HL-60/S4 treated with retinoic acid at 250 ng/mL for 4 days and 3 days (cell line): ENCODE measurements around the gene GALNT12.

Experiments used
- in situ Hi-C: fragments of 300-500 bp; cut with MboI; formaldehyde crosslinking; loops from 2 replicates; pipeline ENCODE4 v1.7.0; 2022; ENCODE audit warnings: low sequenced_read_pairs

GALNT12 gene

DNA sequence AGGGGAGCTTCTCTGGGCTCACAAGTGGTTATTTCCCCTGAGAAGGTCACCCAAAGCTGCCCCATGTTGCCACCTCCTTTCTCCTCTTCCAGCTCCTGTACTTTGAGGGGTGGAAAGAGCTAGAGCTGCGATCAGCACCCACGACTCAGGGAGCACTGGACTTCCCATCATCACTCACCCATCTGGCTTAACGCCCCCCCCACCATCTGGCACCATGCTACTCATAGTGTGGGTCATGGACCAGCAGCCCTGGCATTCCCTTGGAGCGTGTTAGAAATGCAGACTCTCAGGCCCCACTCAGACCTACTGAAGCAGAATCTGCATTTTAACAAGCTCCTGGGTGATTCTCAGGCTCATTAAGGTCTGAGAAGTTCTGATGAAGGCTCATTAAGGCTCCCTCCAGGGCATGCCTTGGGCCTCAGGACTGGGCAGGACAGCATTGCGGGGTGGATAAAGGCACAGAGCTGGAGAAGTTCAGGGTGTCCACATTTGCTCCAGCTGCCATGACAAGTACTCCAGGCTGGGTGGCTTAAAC, 67.3 kb downstream of the GALNT12 start:
- in situ Hi-C loops, result no loop called here

GRCh38 chr9:98875536-98875935, 68.1 kb downstream of the GALNT12 start:
- in situ Hi-C loops, result no loop called here

DNA sequence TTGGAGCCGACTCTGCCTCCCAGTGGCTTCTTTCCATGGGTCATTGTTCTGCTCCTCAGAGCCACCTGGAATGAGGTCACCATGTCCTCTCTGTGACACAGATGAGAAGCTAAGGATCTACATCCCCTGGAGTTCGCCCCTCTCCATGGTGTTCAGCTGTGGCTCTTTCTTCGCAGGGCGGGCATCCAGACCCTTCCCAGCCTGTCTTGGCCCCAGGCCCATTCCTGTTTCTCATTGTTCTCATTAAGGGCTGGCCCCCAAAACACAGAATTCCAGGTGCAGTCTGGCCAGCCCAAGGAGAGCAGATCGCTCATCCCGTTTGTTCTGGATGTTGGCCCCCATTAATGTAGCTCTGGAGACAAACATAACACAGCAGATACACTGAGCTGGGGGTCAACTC, 69.8 kb downstream of the GALNT12 start:
- in situ Hi-C loops, result no loop called here

GRCh38 chr9:98879094-98879962, 71.9 kb downstream of the GALNT12 start:
- in situ Hi-C loops, result no loop called here

DNA sequence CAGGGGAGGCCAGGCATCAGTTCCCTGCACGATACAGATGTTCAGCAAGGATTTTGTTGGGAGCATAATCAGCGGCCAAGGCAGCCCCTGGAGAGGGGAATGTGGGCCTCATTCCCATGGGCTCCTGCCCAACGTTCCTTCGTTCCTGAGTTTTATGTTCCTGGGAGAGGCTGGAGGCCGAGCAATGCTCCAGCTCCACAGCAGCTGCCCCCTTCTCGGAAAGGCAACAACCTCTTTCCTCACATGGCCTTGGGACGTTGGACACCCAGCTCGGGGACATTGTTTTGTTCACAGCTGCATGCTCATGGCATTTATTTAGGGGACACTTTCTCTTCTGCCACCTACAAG, 72.5 kb downstream of the GALNT12 start:
- in situ Hi-C loops, result no loop called here

GRCh38 chr9:98880311-98881015, 73.0 kb downstream of the GALNT12 start:
- in situ Hi-C loops, result no loop called here

DNA sequence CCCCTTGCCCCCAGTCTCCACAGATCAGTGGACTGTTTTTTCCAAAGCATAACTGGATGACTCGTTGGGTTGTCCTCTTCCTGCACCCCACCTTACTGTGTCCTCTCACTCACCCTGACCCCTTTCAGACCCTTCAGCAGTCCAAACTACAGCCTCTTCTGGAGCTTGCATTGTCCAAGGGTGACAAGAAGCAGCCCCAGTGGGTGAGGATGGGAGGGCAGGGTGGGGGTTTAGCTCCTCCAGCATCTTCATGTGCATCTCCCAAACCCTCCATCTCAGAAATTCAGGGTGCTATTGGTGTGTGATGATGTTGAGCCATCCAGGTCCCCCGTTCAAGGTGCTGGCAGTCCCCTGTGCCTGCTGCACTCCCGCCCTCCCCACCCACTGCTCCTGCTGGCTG, 73.9 kb downstream of the GALNT12 start:
- in situ Hi-C loops, result no loop called here

GRCh38 chr9:98881836-98882568, 74.5 kb downstream of the GALNT12 start:
- in situ Hi-C loops, result no loop called here

GRCh38 chr9:98882569-98882923, 75.1 kb downstream of the GALNT12 start:
- in situ Hi-C loops, result no loop called here

GRCh38 chr9:98883276-98883675, 75.8 kb downstream of the GALNT12 start:
- in situ Hi-C loops, result no loop called here

DNA sequence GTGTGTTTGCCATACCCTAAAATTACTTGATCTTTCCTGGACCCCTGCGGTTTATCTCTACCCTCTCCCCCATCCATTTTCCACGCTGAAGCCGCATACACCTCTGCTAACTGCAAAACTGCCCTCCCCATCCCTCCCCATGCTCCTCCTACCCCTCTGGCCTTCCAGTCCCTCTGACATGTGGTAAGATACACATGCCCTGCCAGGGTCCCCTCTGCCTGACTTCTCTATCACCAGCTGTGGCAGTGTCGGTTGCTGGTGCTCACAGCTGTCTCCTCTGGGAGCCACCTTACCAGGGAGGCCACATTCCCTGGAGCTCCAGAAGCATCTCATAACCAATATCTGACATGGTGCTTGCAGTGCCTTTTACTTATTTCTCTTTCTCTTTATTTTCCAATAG, 77.4 kb downstream of the GALNT12 start:
- in situ Hi-C loops, result no loop called here

GRCh38 chr9:98885575-98886295, 78.3 kb downstream of the GALNT12 start:
- in situ Hi-C loops, result no loop called here

DNA sequence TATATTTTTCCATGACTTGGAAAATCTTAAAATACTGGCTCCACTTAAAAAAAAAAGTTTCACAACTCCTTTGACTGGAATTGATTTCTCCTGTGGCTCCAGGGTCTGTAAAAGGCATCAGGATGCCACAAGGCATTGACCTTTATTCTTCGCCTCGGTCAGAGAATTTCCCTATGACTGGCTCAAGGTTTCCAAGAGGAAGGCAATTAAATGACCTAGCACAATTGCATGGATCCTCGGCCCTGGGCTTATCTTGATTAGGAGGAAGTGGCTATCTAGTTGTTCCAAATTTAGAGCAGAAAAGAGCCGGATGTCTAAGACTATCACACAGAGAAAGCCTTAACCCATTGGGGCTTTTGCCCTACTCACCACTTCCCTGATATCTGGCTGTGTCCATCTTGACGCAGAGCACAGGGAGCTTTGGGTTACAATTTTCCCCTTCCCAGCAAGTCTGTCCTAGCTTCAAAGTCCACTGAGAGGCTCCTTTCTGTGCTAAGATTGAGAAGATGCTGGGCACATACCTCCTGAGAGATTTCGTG, 79.3 kb downstream of the GALNT12 start:
- in situ Hi-C loops, result no loop called here

- in situ Hi-C loops, result no loop called here
Measured at GRCh38 chr9:98887918-98888510, 80.5 kb downstream of the GALNT12 start.

- in situ Hi-C loops, result no loop called here
Measured at GRCh38 chr9:98888801-98889421, 81.4 kb downstream of the GALNT12 start.

- in situ Hi-C loops, result no loop called here
Measured at GRCh38 chr9:98890256-98890655, 82.8 kb downstream of the GALNT12 start.

DNA sequence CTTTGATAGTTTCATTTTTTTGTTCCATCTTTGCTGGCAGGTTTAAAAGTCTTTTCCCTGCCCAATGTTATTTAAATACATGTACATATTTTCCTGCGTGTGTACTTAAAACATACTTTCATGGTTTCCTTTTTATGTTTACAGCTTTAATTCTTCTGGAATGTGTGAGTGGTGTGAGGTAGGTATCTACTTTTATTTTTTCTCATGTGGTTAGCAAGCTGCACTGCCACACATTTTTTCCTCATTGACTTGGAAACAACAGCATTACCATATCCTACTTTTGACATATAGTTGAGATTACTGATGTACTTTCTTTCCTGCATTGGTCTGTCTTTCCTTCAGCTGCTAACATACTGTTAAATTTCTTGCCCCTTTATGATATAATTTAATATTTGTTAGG, 84.8 kb downstream of the GALNT12 start:
- in situ Hi-C loops, result no loop called here

DNA sequence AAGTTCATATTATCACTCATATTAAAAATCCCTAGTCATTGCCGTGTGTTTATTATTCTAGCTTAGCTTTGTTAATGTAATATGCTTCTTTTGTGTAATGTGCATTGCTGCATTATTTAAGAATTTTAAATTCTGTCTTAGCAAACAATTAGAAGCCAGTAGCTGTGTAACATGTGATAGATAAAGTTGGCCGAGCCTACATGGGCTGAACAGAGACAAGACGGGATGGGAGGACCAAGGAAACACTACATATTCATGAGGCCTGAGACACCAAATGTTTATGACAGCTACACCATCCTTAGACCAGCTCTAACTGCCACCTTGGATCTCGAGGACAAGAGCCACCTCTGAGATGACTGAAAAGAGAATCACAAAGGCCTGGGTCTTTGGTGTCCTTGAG, 85.2 kb downstream of the GALNT12 start:
- in situ Hi-C loops, result no loop called here

GRCh38 chr9:98894171-98894570, 86.7 kb downstream of the GALNT12 start:
- in situ Hi-C loops, result no loop called here

- in situ Hi-C loops, result no loop called here
Measured at GRCh38 chr9:98894761-98895160, 87.3 kb downstream of the GALNT12 start.
